Measurements from ENCODE around the gene ITGAE. TPM values are rescaled to one million over a fixed set of nuclear protein-coding genes. Genes with fewer than 3 reads are reported as not detected.
A peak's percentile ranks its signal among the peaks of the same experiment; 100 is the strongest.

The ITGAE gene
- polyA plus RNA-seq, 3 donors: 66.6 to 102 (median 78.8) TPM

DNA sequence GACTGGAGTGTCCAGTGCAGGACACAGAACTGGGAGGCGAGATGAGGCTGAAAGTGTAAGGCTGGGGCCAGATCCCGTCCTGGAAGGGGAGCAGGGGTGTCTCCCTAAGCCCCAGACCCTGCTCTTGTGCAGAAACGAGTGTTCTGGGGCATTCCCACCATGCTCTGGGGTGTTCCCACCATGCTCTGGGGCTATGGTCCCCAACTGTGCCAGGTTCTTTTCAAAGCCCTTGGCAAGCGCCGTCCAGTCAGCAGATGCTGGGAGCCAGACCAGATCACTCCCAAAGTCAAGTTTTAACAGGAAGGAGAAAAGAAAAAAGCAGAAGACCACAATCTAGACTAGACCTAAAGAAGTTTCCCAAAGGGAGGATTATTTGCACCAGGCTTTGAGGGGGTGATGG is 135.2 kb downstream of the ITGAE start:
- peaks cover 18% of the 10 kb centered on the region for H3K4me1 Mint-ChIP-seq
- Histone ChIP-seq H2AFZ (ENCODE audit: insufficient read depth, low read depth, low read length, poor library complexity, severe bottlenecking) (no peak overlapping the region), H3K79me2 (ENCODE audit: insufficient read depth, low read length) (peaks cover 21% of the 10 kb centered on the region), H3K9ac (ENCODE audit: insufficient read depth, low read length, poor library complexity, severe bottlenecking) (no peak overlapping the region), H3K9me3 (replicated peaks in 1 of 2; ENCODE audit: control insufficient read depth in 1 of 2, insufficient read depth in 1 of 2, low read length in 2 of 2) (no peaks in the 10 kb centered on the region), H3K4me3 (replicated peaks in 1 of 3; ENCODE audit: low read depth in 2 of 3, low read length in 3 of 3) (no peak overlapping the region), H3K4me2 (replicated peaks; ENCODE audit: extremely low read depth, low read length, poor library complexity, severe bottlenecking) (no peak overlapping the region), H3K4me1 (ENCODE audit: control insufficient read depth in 1 of 2, insufficient read depth in 2 of 2, low read length in 2 of 2) (peaks cover 16 to 23% of the 10 kb centered on the region in 2 donors), H3K36me3 (replicated peaks in 1 of 2; ENCODE audit: control insufficient read depth in 1 of 2, insufficient read depth in 2 of 2, low read length in 2 of 2) (peaks cover 14 to 28% of the 10 kb centered on the region in 2 donors), H3K27me3 (ENCODE audit: control insufficient read depth in 2 of 2, insufficient read depth in 2 of 2, low read length in 2 of 2) (no peaks in the 10 kb centered on the region), H4K20me1 (ENCODE audit: insufficient read depth, low read length) (peaks cover 20% of the 10 kb centered on the region), H3K27ac (ENCODE audit: low read depth in 1 of 2, low read length in 2 of 2) (no peak overlapping the region)
- no peak for DNase-seq
- intact Hi-C loops (cut with micrococcal nuclease): no loop called here
- H3K27ac Mint-ChIP-seq: peak overlapping the region in 1 of 7 donors; percentile 57
- TF ChIP-seq, protein P1, sequence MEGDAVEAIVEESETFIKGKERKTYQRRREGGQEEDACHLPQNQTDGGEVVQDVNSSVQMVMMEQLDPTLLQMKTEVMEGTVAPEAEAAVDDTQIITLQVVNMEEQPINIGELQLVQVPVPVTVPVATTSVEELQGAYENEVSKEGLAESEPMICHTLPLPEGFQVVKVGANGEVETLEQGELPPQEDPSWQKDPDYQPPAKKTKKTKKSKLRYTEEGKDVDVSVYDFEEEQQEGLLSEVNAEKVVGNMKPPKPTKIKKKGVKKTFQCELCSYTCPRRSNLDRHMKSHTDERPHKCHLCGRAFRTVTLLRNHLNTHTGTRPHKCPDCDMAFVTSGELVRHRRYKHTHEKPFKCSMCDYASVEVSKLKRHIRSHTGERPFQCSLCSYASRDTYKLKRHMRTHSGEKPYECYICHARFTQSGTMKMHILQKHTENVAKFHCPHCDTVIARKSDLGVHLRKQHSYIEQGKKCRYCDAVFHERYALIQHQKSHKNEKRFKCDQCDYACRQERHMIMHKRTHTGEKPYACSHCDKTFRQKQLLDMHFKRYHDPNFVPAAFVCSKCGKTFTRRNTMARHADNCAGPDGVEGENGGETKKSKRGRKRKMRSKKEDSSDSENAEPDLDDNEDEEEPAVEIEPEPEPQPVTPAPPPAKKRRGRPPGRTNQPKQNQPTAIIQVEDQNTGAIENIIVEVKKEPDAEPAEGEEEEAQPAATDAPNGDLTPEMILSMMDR (IDR thresholded peaks at IDR 0.05): no peak
- H3K9me3 Mint-ChIP-seq: no peaks in the 10 kb centered on the region
- H3K4me3 Mint-ChIP-seq: no peak overlapping the region
- H3K27me3 Mint-ChIP-seq (ENCODE audit: low read depth in 3 of 3): peaks cover 0 to 4% (median 0%) of the 10 kb centered on the region in 3 donors
- 90% methylated on average over 3 of the region's 5 CpGs for WGBS (ENCODE audit: insufficient coverage)
- peaks cover 12 to 29% of the 10 kb centered on the region in 2 donors for H3K36me3 Mint-ChIP-seq

Other genes starting within 250 kb of the ITGAE start
- gene TRPV3, start 243.4 kb downstream of the ITGAE start, polyA plus RNA-seq: under 1 TPM in 1 of 3 donors, not detected in 2; 0.01 TPM
- gene TRPV1, start 191.8 kb downstream of the ITGAE start, polyA plus RNA-seq: 1 to 10 TPM in 1 of 3 donors, not detected in 2; 3.6 TPM
- gene SHPK, start 164.9 kb downstream of the ITGAE start, polyA plus RNA-seq: 1 to 10 TPM; 4.3 to 4.6 (median 4.6) TPM
- gene CTNS, start 164.4 kb downstream of the ITGAE start, polyA plus RNA-seq: 10 to 100 TPM; 11.6 to 11.8 (median 11.7) TPM
- gene TAX1BP3, start 132.6 kb downstream of the ITGAE start, polyA plus RNA-seq: 10 to 100 TPM; 29.6 to 71.8 (median 70.9) TPM
- gene EMC6, start 132.4 kb downstream of the ITGAE start, polyA plus RNA-seq: 100 to 1,000 TPM in 2 of 3 donors, 10 to 100 TPM in 1; 24.4 to 118 (median 105) TPM
- 1 to 10 TPM in 2 of 3 donors, under 1 TPM in 1; 0.64 to 8.8 (median 3.4) TPM for gene P2RX5, start 105.0 kb downstream of the ITGAE start, polyA plus RNA-seq
- under 1 TPM in 1 of 3 donors, not detected in 2; 0.05 TPM for gene HASPIN, start 77.3 kb downstream of the ITGAE start, polyA plus RNA-seq
- gene NCBP3, start 45.1 kb upstream of the ITGAE start, polyA plus RNA-seq: 10 to 100 TPM in 1 of 3 donors, 1 to 10 TPM in 2; 4.9 to 19.0 (median 8.5) TPM
- 10 to 100 TPM in 1 of 3 donors, 1 to 10 TPM in 1, under 1 TPM in 1; 0.74 to 24.1 (median 1.5) TPM for gene CAMKK1, start 91.9 kb upstream of the ITGAE start, polyA plus RNA-seq
- gene P2RX1, start 115.3 kb upstream of the ITGAE start, polyA plus RNA-seq: 100 to 1,000 TPM in 1 of 3 donors, 10 to 100 TPM in 2; 22.9 to 117 (median 33.8) TPM
- 10 to 100 TPM in 1 of 3 donors, 1 to 10 TPM in 2; 6.9 to 46.5 (median 9.5) TPM for gene ATP2A3, start 163.2 kb upstream of the ITGAE start, polyA plus RNA-seq